Bronchial epithelial cell (primary cell): ENCODE measurements around the gene UMOD. TPM values are rescaled to one million over a fixed set of nuclear protein-coding genes. Genes with fewer than 3 reads are reported as not detected.

Experiments used
- DNase-seq: peaks from one replicate; pipeline ENCODE4 v3.0.0-alpha.2; 2010; ENCODE audit warnings: low read depth
- FAIRE-seq: peaks from 2 replicates; lab custom pipeline; 2011; peaks lifted over from hg19 to GRCh38; lab: Jason Lieb, UNC
- H3K27me3 ChIP-seq: 2 replicates; pipeline ENCODE4 v1.5.1; 2011; ENCODE audit warnings: low read length; ENCODE audit not compliant: control insufficient read depth, insufficient read depth
- H3K36me3 ChIP-seq: 2 replicates; pipeline ENCODE4 v1.5.1; 2011; ENCODE audit warnings: low read length; ENCODE audit not compliant: control insufficient read depth, insufficient read depth
- H3K4me3 ChIP-seq: 2 replicates; pipeline ENCODE4 v1.5.1; 2011; ENCODE audit warnings: mild to moderate bottlenecking, low read depth, low read length, control low read depth
- total RNA-seq: library from RNA; depleted of rRNA; stranded (reverse); fragments of >200 nt; gene quantifications from 2 replicates; pipeline ENCODE4 v1.2.1, GENCODE V29; 2014
- TF ChIP-seq, protein P1 (sequence below): IDR thresholded peaks from 2 replicates; pipeline ENCODE4 v1.5.1; 2011; ENCODE audit warnings: mild to moderate bottlenecking, moderate library complexity, low read length, control low read depth, inconsistent platforms; ENCODE audit not compliant: insufficient read depth, severe bottlenecking

The UMOD gene
- total RNA-seq, 1 donor from 2014 or later = not detected

DNA sequence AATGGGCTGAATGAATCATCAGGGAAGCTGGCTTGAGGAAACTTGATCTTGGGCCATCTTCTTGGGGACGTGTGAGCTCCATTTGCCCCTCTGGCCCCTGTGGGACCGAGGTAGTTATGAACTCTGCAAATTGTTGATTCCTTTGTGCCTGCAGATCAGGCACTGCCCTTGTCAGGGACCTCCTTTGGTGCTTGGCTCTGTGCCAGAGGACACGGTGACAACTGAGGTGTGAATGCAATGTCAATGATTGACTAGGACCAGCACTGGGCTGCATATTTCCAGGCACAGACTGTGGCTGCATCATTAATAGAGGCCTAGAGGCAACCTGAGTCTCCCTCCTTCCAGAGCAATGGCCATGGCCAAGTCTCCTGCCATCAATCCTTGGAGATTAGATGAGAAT is 28.3 kb upstream of the UMOD start:
- DNase-seq (no peak), FAIRE-seq (no peak)
- H3K36me3 ChIP-seq = no peaks in the 10 kb centered on the region
- no peak overlapping the region for H3K4me3 ChIP-seq
- TF ChIP-seq, protein P1, sequence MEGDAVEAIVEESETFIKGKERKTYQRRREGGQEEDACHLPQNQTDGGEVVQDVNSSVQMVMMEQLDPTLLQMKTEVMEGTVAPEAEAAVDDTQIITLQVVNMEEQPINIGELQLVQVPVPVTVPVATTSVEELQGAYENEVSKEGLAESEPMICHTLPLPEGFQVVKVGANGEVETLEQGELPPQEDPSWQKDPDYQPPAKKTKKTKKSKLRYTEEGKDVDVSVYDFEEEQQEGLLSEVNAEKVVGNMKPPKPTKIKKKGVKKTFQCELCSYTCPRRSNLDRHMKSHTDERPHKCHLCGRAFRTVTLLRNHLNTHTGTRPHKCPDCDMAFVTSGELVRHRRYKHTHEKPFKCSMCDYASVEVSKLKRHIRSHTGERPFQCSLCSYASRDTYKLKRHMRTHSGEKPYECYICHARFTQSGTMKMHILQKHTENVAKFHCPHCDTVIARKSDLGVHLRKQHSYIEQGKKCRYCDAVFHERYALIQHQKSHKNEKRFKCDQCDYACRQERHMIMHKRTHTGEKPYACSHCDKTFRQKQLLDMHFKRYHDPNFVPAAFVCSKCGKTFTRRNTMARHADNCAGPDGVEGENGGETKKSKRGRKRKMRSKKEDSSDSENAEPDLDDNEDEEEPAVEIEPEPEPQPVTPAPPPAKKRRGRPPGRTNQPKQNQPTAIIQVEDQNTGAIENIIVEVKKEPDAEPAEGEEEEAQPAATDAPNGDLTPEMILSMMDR = no peak
- H3K27me3 ChIP-seq = no peaks in the 10 kb centered on the region

DNA sequence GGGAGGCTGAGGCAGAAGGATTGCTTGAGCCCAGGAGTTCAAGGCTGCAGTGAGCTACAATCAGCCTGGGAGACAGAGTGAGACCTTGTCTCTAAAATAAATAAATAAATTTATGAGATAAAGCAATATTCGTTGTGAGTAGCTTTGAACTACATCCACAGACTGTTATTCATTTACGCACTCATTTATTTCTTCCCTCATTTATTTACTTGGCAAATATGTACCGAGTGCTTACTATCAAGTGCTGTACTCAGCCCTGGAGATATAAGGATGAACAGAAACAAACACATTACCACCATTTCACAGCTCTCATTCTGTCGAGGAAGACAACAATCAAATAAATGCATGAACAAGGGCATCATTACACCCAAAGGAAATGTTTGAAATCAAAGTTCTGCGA is 24.7 kb upstream of the UMOD start:
- TF ChIP-seq, protein P1 = no peak
- DNase-seq (no peak), FAIRE-seq (no peak)
- Histone ChIP-seq H3K4me3 (no peak overlapping the region), H3K36me3 (no peaks in the 10 kb centered on the region), H3K27me3 (no peaks in the 10 kb centered on the region)

DNA sequence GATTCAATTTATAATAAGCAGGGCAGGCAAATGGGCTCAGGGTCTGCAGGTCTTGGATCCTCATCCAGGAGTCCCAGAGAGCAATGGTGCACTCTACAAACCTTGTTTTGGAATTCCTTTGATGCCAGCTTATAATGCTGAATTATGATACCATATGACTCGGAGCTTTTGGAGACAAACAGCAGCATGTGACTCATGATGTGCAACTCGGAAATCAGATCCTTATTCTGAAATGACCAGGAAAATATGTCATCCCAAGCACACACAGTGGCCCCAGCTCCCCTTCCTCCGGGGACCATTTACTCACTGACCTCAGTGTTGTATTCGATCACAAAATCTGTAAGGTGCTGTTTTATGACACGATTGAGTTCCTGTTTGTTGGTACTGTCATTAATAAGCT is 20.2 kb upstream of the UMOD start:
- no peak for FAIRE-seq

DNA sequence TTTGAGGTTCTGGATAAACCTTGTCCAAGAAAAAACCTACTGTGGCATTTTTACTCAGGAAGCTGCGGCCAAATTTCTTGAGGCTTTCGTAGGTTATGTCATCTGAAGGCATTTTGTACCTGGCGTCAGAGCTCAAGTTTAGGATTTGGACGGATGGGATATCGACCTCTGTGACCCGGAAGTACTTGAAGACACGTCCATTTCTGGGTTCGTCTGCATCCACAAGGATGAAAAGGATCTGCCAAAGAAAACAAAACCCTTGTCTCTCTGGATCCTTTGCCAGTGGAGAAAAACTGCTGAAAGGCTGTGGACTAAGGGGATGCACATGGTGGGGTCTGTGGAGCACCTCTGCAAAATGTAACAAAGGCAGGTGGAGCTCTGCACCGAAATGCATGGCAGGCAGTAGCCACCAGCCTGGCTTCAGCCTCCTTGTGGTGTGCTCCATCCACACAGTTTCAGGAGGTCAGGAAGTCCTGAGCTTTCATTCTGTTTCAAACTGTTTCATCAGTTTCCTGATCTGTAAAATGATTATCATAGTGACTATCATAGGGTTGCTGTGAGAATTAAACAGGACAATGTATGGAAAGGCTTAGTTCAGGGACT is 17.0 kb upstream of the UMOD start:
- no peak for FAIRE-seq
- Histone ChIP-seq H3K36me3 (no peaks in the 10 kb centered on the region), H3K4me3 (no peak overlapping the region), H3K27me3 (no peaks in the 10 kb centered on the region)
- TF ChIP-seq, protein P1 = no peak
- DNase-seq = no peak

More for the DNA sequence above, 20.2 kb upstream of the UMOD start:
- Histone ChIP-seq H3K4me3 (no peak overlapping the region), H3K27me3 (no peaks in the 10 kb centered on the region), H3K36me3 (no peaks in the 10 kb centered on the region)
- TF ChIP-seq, protein P1 = no peak
- peak; percentile 2 for DNase-seq

DNA sequence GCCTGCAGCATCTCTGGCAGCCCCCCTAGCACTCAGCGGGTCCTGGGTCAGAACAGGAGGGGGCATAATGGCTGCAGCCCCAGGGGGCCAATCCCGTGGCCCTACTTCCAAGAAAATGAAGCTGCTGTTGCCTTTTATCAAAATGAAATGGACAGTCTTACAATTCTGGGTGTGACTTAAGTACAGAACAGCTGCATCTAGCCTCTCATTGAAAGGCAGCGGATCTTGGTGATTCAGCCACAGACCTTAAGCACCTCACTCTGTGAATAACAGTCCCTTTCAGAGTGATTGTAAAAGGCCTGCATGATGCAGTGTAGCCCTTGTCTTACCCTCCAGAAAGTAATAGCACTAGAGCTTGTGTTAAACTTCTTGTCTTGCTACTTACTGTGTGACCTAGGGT is 11.5 kb upstream of the UMOD start:
- FAIRE-seq (no peak), DNase-seq (no peak)
- no peaks in the 10 kb centered on the region for H3K27me3 ChIP-seq
- TF ChIP-seq, protein P1 = no peak
- H3K4me3 ChIP-seq = no peak overlapping the region
- no peaks in the 10 kb centered on the region for H3K36me3 ChIP-seq

DNA sequence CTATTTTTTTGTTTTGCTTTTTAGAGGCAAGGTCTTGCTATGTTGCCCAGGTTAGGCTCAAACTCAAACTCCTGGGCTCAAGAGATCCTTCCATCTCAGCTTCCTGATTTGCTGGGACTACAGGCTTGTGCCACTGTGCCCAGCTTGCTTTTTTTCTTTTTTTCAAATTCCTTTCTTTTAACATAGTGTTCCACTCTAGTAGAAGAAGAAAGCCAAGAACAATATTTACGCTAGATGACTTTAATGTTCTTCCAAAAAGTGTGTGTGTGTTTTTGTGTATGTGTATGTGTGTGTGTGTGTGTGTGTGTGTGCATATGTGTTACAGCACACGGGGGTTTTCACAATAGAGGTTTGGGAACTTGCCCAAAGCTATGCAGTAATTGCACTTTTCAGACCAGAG is 10.7 kb upstream of the UMOD start:
- Histone ChIP-seq H3K36me3 (no peaks in the 10 kb centered on the region), H3K27me3 (no peaks in the 10 kb centered on the region), H3K4me3 (no peak overlapping the region)
- TF ChIP-seq, protein P1 = no peak
- DNase-seq (no peak), FAIRE-seq (no peak)
